HG03558 (cell line): Measurements from ENCODE around the gene RXRA.

Experiments
- ATAC-seq: cut with Tn5 transposase; IDR thresholded peaks from one replicate; pipeline ENCODE4 v1.9.1; 2021; ENCODE audit warnings: moderate number of reproducible peaks; ENCODE audit not compliant: unreplicated experiment; ENCODE audit errors: extremely low read depth

Gene RXRA

DNA sequence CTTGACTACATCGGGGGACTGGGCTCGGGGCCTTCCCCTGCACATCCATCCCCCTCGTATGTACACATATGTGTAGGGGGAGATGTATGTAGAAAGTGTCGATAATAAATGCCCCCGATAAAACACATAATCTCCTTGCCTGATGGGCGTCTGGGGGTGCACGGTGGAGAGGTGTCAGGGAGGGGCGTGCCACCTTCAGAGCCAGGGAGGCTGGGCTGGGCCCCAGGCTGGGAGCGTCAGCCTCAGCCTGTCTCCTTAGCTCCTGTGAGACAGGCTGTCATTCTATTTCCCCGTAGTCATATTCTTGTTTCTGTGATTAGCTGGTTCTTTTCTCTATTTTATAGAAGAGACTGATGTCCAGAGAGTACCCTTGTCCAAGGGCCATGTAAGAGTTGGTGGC is 4.7 kb upstream of the RXRA start:
- no peak for ATAC-seq

- no peak for ATAC-seq
Measured at GRCh38 chr9:134321946-134322741, 4.1 kb upstream of the RXRA start.

- no peak for ATAC-seq
Measured at GRCh38 chr9:134322781-134323241, 3.4 kb upstream of the RXRA start.

DNA sequence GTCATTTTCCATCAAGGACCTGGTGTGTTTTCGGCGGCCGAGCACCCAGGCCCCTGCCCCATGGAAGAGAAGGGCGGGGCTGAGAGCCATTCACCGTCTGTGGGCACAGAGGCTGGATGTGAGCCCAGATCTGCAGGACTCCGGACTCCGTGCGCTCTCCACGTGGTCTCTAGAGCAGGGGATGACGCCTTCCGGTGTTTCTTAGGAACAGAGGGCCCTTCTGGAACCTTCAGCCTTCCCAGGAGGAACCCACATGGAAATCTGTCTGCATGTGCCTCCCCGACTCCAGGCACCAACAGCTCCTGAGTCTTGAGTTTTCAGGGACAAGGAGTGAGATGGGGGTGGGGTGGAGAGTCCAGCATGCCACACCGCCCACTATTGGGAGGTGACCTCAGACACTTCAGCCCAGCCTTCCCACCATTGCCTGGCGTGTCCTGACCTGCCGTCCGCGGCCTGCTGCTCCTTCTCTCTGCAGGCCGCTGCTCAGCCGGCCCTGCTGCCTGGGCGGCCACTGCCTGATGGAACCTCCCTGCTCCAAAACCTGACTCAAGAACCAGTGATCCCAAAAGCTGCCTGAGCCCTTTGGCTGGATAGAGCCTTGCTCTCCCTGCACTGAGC is 2.4 kb upstream of the RXRA start:
- ATAC-seq: no peak

DNA sequence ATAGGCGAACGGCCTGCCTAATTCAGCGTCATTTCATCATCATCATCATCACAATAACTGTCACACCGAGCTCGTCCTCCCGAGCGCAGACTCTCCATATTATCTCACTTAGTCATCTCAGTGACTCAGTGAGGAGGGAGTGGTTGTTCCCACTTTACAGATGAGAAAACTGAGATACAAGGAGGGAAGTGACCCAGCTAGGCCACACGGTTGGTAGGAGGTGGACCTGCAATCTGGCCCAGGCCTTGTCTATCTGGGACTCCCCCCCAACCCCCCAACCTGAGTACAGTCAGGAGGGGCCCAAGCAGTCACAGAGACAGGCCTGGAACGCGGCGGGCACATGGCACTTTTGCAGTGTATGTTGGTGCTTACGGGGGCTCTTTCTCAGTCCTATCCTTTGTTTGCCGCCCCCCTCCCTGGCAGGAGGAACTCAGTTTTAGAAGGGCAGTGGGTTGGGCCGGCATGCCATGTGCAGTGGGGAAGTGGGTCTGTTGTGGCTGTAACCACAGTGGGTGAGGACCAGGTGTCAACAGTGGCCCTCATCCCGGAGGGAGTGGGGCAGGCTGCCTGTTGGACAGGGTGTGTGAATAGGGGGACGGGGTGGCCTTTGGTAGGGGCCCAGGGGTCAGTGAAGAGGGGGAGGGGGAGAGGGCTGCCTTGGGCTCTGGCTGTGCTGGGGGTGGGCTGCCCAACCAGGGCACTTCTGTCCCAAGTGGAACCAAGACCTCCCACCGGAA is 1.7 kb upstream of the RXRA start:
- ATAC-seq: no peak

- ATAC-seq: no peak
Measured at GRCh38 chr9:134325096-134325812, 1.0 kb upstream of the RXRA start.

DNA sequence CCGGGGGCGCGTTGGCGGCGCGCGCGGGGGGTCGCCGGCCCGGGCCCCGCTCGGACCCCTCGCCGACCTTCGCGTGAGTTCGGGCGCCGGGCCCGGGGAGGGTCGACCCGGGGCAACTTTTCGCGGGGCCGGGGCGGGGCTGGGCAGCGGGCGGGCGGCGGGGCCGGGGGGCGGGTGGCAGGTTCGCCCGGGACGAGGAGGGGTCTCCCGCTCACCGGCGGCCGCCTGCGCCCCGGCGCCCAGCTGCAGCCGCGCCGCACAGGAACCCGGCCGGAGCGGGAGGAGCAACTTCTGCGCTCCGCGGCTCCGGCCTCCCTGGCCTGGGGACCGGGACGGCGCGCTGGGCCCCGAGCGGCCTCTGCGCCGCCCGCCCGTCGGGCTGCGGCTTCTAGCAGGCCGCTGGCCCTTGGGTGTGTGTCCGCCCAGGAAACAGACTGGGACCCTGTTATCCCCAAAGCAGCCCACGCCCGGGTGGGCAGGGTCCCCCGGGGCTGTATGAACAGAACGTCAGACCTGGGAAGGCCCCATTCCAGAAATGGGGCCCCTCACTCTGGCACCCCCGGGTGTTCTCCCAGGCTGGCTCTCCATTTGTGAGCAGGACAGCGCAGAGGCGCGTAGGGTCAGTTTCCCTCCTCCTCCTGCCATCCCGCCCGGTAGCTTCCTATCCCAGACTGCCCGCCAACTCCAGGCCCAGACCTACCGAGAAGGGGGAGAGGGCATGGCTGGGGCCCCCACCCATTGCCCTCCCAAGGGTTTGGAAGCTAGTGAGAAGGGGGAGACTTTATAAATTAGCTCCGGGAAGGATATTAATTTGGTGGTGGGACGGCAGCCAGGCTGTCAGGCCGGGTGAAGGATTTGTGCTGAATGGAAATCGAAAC is 708 bp downstream of the RXRA start:
- ATAC-seq: no peak

- ATAC-seq: no peak
Measured at GRCh38 chr9:134327671-134328231, 1.5 kb downstream of the RXRA start.

DNA sequence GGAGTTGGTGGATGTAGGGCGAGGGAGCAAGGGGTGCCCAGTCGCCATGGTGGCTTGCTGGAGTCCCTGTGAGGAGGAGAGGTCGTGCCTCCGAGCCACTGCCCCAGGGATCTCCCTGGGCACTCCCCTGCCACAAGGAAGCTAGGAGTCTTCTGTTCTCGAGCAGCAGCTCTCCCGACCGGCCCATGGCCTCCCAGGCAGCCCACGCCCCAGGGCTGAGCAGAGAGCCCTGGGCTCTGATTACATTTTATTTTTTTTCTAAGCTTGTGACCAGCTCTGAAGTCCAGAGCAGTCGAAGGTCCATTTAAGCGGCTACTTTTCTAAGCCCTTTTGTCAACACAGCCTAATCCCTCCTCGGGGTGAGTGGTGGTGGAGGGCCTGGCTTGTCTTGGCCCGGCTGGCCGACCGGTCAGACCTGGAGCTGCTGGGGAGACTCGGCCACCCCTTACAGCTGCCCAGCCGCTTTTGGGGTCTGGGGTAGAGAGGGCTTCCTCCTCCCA is 2.1 kb downstream of the RXRA start:
- ATAC-seq: no peak

GRCh38 chr9:134328841-134329575 is 2.8 kb downstream of the RXRA start:
- no peak for ATAC-seq

DNA sequence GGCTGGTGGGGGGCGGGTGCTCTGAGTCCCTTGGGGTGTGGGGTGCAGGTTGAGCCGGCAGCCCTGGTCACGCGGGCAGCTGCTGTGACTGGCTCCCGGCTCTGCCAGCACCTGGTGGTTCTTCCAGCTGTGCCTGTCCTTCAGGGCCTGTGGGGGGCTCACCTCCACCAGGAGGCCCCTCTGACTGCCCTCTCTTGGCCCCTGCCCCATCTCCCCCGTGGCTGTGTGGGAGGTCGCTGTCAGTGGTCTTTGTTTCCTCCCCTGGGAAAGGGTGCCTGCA is 3.3 kb downstream of the RXRA start:
- ATAC-seq: no peak

- ATAC-seq: no peak
Measured at GRCh38 chr9:134329886-134330285, 3.6 kb downstream of the RXRA start.

DNA sequence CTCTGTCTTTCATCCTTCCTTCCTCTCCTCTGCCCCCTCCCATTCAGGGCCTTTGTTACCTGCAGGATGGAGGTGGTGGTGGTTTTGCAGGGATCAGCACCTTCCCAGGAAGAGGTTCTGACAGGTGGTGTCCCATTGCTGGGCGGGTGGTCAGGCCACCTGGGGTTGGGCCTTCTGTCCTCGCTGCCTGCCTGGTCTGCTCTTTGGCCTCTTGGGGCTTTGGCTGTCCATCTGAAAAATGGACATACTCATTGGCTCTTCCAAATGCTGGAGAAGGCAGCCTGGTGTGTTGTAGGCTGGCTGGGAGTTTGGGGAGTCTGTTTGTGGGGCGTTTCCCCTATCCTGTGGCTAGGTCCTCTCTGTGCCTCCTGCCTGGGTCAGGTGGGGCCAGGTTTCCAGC is 4.3 kb downstream of the RXRA start:
- ATAC-seq: no peak

GRCh38 chr9:134331186-134332025 is 5.2 kb downstream of the RXRA start:
- ATAC-seq: no peak

- ATAC-seq: no peak
Measured at GRCh38 chr9:134332266-134332665, 6.0 kb downstream of the RXRA start.

DNA sequence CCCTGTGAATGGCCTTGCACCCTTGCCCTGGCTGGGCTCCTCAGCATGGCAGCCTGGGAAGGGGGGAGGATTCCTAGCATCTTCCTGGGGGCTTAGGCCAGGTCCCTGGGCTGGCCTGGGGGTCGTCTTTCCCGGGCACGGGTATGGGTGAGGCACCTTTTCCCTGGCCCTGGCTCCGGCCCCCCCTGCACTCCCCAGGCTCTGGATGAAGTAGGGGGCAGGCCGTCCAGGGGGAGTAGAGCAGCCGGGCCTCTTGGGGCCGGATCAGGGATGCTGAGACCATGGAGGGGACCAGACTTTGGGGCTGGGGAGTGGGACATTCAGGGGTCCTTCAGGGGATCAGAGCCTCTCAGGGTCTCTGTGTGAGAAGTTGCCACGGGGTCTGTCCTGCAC is 6.6 kb downstream of the RXRA start:
- no peak for ATAC-seq

- no peak for ATAC-seq
Measured at GRCh38 chr9:134333234-134333873, 7.1 kb downstream of the RXRA start.
